ENCODE data around the gene PDHX.
A peak's percentile ranks its signal among the peaks of the same experiment; 100 is the strongest.
"Not testable (repeated sequence)": the region's sequence is repeated elsewhere in the genome, so short reads cannot be mapped to it uniquely, and the experiment has no call there.

The PDHX gene

DNA sequence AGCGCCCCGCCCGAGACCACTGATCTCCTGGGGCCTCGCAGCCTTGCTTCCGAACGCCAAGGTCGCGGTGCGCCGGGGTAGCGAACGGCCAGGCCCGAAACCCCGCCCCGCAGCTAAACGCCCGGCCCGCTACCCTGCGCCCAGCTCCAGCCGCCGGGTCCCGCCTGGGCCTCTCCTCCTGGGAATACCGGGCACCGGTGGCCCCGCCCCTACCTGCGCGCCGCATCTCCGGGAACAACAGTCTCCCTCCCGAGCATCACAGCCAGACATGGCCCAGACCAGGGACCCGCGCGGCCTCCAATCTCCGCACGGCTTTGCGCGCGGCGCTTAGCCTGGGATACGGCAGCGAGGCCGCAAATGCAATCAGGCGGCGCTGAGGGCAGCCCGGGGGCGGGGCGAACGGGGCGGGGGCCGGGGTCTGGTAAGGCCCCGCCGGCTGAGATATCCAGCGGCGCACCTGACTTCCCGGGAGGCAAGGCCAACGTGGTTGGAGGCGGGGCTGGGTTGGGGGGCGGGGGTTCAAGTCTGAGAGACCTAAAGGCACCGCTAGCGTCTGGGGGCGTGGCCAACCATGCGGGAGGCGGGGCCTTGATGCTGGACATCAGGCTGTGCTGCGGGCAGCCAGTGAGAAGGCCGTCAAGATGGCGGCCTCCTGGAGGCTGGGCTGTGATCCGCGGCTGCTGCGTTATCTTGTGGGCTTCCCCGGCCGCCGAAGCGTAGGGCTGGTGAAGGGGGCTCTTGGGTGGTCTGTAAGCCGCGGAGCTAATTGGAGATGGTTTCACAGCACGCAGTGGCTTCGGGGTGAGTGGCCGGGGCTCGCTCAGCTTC is at the start of gene PDHX, which contains the start of gene APIP:
Gene PDHX, plus strand, starts transcription at position 604 of the 828 bp plus-strand sequence. Its CDS starts 38 bp downstream, at position 642.
Gene APIP, minus strand, starts transcription at position 365 of the 828 bp plus-strand sequence. Its CDS starts 95 bp downstream, at position 270.
- DNase-seq: peak; percentile 97

GRCh38 chr11:34869425-34869824 is 47.0 kb upstream of the PDHX start:
- DNase-seq: no peak

DNA sequence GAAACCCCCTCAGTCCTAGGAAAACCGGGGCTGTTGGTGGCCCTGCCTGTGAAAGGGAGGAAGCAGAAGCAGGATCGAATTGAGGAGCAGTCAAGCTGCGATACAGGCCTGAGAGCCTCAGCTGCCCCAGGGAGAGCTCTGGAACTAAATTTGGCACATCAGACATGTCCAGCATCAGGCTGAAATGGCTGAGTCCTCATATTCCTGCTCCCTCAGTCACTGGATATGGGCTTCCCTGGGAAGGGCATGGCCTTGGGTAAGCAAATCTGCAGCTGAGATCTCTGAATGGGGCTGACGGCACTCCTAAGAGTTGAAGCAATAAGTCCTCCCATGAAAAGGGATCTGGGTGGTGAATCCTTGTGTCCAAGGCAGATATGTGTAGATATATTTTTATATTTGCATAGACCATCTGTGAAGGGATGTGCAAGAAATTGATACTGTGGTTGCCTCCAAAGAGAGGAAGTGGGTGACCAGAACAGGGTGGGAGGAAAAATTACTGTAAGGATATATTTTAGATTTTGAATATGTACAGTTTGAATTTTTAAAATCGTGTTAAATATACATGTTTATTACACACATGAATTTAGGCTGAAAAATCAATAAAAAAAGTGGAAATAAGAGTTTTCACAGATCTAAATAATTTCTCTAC is 45.7 kb upstream of the PDHX start:
- no peak for DNase-seq

GRCh38 chr11:34874202-34874601 is 42.2 kb upstream of the PDHX start:
- no peak for DNase-seq

DNA sequence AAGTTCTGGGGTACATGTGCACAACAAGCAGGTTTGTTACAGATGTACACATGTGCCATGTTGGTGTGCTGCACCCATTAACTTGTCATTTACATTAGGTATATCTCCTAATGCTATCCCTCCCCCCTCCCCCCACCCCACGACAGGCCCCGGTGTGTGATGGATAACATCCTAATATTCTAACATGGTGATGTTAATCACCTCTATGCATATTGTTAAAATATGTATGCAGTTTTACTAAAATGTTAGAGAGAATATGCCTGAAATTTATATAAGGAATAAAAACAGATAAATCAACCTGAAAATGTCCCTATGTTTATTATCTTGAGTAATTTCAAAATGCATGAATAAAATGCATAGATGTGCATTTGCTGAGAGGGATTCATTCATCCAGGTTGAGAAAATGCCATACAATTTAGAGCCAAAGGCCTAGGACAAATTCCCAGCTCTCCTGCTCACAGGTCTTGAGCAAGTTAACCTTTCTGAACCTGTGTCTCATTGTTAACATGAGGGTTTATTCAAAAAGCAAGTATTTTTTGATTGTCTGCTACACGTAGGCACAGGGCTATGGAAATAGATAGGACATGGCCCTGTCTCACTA is 38.9 kb upstream of the PDHX start:
- no peak for DNase-seq

DNA sequence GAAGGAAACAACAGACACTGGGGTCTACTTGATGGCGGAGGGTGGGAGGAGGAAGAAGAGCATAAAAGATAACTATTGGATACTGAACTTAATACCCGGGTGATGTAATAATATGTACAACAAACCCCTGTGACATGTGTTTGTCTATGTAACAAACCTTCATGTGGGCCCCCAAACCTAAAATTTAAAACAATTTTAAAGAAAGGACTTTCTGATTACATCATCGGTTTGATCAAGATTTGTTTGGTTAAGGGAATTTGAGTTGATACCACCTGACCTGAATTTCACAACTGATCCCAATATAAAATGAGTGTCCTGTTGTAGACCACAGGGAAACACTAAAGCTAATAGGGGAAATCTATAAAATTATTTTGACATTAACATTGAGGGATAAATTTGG is 34.5 kb upstream of the PDHX start:
- no peak for DNase-seq

GRCh38 chr11:34886609-34887008 is 29.8 kb upstream of the PDHX start:
- no peak for DNase-seq

DNA sequence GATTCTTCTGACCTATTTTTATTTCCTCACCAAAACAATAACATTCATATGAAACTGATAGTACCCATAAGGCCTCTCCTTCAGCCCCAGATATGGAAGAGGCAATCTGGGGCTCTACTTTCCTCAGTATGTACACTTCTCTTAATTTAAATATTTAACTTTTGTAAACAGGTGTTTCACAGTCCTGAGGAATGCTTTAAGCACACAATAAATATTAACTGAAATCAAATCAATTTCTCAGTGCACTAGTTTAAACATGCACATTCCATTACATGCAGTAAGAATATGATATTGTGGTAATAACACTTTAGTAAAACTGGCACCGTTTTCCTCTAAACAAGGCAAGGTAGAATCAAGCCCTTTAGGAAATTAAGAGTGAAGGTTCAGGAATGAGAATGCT is 29.2 kb upstream of the PDHX start:
- no peak for DNase-seq

GRCh38 chr11:34890089-34890488 is 26.3 kb upstream of the PDHX start:
- DNase-seq: no peak

DNA sequence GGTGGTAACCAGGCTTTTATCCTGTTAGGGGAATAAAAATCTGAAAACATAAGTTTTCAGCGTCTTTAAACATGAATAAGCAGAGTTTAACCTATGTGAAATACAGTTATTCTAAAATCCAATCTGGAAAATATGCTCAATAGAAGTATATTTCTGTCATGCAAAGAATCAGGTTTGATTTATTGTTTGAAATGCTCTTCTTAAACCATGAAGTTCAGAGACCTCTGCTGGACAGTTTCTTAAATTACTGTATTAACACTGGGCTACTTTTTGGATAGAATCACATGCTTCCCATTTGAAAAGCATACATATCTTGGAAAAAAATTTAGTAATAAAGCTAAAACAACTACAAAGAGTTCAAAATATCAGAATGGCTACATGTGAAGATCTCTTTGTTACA is 25.6 kb upstream of the PDHX start:
- DNase-seq: peak; percentile 8

DNA sequence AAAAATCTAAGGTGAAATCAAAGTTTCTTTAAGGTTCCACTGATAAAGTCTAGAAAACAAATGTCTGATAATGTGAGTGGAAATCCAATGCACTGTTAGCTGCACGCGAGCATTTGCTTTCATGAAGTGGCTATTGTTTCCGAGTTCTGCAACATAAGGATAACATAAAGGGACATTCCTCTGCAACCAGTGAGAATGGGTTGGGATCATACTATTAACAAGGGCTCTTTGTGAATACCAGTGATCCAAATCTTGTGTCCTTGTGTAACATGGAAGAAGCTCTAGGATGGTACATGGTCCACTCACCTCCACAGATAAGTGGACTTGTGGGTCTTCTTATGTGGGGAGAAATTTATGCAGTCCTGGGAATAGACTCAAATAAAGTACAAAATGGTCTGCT is 24.8 kb upstream of the PDHX start:
- no peak for DNase-seq

- DNase-seq: no peak
Measured at GRCh38 chr11:34893416-34893815, 23.0 kb upstream of the PDHX start.

GRCh38 chr11:34896191-34896590 is 20.2 kb upstream of the PDHX start:
- DNase-seq: not testable (repeated sequence)

DNA sequence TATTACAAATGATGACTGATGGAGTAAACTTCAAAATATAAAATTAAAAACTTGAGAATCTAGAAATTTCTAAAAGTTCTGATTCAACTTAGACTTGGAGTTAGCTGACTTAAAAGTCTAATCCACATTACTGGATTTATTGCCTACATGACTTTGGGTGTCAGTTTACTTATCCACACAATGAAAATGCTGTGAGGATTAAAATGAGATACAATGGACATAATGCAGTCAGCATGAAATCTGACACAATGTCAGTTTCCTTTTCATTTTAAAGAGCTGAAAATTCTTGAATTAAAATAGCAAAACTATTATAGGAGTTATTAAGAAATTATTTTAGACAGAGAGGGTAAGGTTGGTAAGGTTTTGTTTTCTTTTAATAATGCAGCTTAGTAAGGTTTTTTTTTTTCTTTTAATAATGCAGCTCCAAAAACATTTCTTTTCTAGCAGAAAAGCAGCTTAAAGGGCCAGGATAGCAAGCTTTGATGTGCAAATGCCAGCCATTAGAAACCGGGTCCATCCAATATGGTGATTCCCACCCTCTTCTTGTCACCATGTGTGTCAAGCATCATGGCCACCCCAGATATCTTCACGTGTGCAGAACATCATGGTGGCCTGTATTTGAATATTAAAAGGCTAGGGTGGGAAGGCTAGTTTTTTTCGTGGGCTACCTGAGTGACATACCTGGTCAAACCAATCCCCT is 19.1 kb upstream of the PDHX start:
- DNase-seq: no peak

- no peak for DNase-seq
Measured at GRCh38 chr11:34898474-34898873, 17.9 kb upstream of the PDHX start.

DNA sequence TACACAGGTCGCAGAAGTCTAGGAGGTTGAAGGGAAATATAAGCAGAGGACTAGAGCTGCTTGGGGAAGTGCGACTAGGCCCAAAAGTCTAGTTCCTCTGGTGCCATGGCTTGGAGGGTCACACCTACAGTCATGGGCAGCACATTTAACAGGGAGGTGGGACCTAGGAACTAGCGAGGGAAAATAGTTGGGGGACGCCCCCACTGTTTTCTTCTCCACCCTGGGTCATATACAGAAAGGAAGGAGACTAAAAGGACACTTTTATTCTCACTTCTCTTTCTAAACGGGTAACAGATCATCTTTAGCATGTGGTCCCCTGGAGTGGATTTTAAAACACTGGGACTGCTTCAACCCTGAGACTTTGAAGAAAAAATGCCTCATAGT is 16.8 kb upstream of the PDHX start:
- DNase-seq: no peak

DNA sequence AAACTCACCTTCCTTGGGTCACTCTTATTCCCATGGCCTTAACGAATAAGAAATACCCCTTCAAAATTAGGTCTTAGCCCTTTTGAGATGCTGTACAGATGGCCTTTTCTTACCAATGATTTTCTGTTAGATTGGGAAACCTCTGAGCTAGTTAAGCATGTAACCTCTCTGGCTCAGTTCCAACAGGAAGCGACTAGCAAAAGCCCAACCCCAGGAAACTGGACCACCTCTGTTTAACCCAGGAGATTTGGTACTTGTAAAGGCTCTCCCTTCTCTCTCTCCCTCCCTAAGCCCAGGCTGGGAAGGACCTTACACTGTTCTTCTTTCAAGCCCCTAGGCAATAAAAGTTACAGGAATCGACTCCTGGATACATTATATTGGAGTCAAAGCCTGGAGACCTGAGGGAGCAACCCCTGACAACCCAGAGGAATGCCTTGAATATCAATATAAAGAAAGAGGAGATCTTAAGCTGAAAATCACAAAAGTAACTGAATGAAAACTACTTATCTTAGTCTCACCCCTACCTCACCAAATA is 11.9 kb upstream of the PDHX start:
- DNase-seq: no peak

- no peak for DNase-seq
Measured at GRCh38 chr11:34905666-34906065, 10.8 kb upstream of the PDHX start.

DNA sequence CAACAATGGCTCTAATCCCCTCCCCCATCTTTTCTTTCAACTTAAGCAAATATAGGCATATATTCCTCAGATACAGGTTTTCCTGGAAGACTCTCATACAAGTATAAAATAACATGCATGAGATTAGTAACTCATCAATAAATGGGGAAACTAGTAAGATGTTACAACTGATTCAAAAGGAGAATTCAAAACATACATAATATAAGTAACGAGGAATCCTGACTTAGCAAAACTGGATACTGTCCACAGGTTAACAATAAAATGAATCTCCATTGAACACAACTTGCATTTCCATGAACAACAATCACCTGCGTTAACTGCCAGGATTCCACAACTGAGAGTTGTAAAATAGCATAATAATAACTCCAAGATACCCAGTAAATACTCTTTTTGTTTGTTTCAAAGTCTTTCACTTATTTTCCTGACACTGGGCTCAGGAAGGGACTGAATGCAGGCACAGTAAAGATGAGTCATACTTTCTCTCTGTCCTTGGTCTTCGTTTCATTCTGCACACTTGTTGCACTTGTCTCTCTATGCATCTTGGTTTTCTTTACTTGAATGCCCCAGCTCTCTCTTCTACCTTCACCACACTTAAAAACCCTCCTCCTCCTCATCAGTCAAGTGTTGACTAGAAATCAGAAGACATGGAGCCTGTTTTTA is 8.4 kb upstream of the PDHX start:
- DNase-seq: no peak

DNA sequence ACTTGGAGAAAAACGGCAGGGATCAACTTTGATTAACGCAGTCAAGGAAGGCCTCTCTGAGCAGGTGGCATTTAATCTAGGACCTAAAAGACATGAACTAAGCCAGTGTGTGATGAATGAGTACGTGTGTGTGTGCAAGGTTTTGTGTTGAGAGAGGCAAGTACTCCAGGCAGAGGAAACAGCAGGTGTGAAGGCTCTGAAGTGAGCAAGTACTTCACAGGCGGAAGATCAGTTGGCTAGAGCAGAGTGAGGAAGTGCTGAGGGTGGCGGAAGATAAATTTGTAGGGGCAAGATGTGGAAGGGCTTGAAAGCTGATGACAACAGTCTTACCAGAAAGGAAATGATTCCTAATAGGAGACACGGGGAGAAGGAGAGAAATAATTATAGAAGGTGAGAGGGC is 7.0 kb upstream of the PDHX start:
- no peak for DNase-seq

DNA sequence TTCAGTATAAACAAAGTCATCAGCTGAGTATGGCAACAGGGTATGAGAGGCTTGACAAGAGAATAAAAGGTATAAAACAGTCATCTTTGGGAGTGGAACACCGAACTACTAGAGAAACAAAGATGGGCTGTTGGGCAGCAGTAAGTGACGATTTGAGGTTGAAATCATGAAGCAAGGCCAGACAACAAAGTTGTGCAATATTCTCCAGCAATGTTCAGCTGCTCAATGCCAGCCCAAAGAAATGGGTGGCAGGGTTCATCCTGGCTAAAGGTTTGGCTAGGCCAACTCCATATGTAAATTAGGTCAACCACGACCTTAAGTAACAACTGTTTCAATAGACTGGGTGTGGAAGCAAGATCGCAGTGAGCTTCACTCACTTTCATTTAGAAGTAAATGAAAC is 6.5 kb upstream of the PDHX start:
- DNase-seq: no peak

DNA sequence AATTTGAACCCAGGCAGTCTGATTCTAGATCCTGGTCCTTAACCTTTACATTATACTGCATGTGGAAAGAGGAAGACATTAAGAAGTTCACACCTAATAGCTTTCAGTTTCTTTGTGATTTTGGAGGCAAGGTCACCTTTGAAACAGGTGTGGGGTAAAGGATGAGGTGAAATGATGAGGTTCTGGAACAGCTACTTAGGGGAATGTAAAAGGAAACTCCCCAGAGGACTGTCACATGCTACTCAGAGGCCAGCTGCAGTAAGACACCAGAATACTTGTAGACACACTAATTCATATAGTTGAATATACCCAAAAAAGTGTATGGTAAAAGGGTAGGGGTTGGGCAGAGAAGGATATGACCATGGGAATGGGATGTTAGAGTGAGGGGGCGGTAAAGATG is 5.6 kb upstream of the PDHX start:
- DNase-seq: no peak

DNA sequence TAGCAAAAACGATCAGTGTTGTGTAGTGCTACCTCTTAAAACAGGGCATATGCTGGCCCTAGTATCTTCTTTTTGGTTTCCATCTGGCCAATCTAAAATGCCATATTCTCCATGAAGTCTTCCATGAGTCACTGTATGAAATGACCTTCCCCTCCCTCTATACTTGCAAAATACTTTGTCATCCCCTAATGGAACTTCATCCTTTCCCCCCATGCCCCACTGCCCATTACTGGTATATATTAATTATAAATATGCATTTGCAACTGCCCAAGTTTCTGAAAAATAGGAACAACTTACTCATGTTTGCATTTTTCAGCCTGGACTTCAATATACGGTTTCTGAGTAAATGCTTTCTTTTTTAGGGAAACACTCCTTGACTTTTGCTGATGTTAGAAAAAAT is 4.7 kb upstream of the PDHX start:
- DNase-seq: no peak
